MG63 (cell line): ENCODE results near the gene F7. TPM values are rescaled to one million over a fixed set of nuclear protein-coding genes. Genes with fewer than 3 reads are reported as not detected.
"Not testable (repeated sequence)": the region's sequence is repeated elsewhere in the genome, so short reads cannot be mapped to it uniquely, and the experiment has no call there.

Source experiments
- DNase-seq: peaks from one replicate; pipeline ENCODE4 v3.0.0-alpha.2; 2020
- H3K27me3 ChIP-seq: fragments of 250-450 bp; sonication (Bioruptor Pico); 2 replicates; pipeline ENCODE4 v1.5.1; 2020; ENCODE audit warnings: mild to moderate bottlenecking, moderate library complexity
- H3K36me3 ChIP-seq: fragments of 250-450 bp; sonication (Bioruptor Pico); 2 replicates; pipeline ENCODE4 v1.5.1; 2020; ENCODE audit warnings: mild to moderate bottlenecking, moderate library complexity
- H3K4me3 ChIP-seq: fragments of 250-450 bp; sonication (Bioruptor Pico); 2 replicates; pipeline ENCODE4 v1.5.1; 2020; ENCODE audit warnings: mild to moderate bottlenecking, moderate library complexity
- H3K9me3 ChIP-seq: fragments of 250-450 bp; sonication (Bioruptor Pico); 2 replicates; pipeline ENCODE4 v1.5.1; 2020; ENCODE audit warnings: mild to moderate bottlenecking, moderate library complexity
- total RNA-seq: library from RNA; depleted of rRNA; stranded (reverse); fragments of >200 nt; shearing (Covaris generic); gene quantifications from 2 replicates; pipeline ENCODE4 v1.2.3, GENCODE V29; 2014; ENCODE audit warnings: low replicate concordance; rRNA removed

The F7 gene
- total RNA-seq, 1 experiment from 2014 or later = not detected

DNA sequence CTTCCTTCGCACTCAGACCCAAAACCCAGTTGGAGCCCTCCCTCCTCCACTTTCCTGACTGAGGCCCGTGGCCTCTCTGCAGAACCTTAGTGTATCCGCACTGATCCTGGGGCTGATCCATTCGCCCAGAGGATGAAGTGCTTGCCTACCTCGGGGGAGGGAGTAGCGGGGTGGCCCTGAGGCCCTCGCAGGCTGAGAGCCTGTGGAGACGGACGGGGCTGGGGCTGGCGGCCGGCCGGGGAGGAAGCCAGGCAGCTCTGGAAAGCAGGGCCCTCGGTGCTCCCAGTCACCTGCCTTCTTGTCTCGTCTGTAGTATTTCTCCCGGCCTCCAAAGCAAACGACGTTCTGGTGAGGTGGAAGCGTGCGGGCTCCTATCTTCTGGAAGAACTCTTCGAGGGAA is 54.1 kb downstream of the F7 start:
- peaks cover 9% of the 10 kb centered on the region for H3K27me3 ChIP-seq
- no peak overlapping the region for H3K4me3 ChIP-seq
- no peaks in the 10 kb centered on the region for H3K36me3 ChIP-seq
- DNase-seq = no peak
- H3K9me3 ChIP-seq = no peaks in the 10 kb centered on the region

- no peak overlapping the region for H3K4me3 ChIP-seq
- H3K36me3 ChIP-seq = no peaks in the 10 kb centered on the region
- H3K9me3 ChIP-seq = no peaks in the 10 kb centered on the region
- no peak for DNase-seq
- peaks cover 9% of the 10 kb centered on the region for H3K27me3 ChIP-seq
Measured at GRCh38 chr13:113160983-113161382, 55.4 kb downstream of the F7 start.

- Histone ChIP-seq H3K4me3 (no peak overlapping the region), H3K27me3 (peaks cover 9% of the 10 kb centered on the region), H3K9me3 (no peaks in the 10 kb centered on the region), H3K36me3 (no peaks in the 10 kb centered on the region; the same call in 1 of the 2 replicates)
- no peak for DNase-seq
Measured at GRCh38 chr13:113161433-113161832, 55.8 kb downstream of the F7 start.

GRCh38 chr13:113161975-113162374 is 56.4 kb downstream of the F7 start:
- H3K27me3 ChIP-seq, H3K9me3 ChIP-seq, H3K4me3 ChIP-seq, DNase-seq, H3K36me3 ChIP-seq: not testable (repeated sequence)

DNA sequence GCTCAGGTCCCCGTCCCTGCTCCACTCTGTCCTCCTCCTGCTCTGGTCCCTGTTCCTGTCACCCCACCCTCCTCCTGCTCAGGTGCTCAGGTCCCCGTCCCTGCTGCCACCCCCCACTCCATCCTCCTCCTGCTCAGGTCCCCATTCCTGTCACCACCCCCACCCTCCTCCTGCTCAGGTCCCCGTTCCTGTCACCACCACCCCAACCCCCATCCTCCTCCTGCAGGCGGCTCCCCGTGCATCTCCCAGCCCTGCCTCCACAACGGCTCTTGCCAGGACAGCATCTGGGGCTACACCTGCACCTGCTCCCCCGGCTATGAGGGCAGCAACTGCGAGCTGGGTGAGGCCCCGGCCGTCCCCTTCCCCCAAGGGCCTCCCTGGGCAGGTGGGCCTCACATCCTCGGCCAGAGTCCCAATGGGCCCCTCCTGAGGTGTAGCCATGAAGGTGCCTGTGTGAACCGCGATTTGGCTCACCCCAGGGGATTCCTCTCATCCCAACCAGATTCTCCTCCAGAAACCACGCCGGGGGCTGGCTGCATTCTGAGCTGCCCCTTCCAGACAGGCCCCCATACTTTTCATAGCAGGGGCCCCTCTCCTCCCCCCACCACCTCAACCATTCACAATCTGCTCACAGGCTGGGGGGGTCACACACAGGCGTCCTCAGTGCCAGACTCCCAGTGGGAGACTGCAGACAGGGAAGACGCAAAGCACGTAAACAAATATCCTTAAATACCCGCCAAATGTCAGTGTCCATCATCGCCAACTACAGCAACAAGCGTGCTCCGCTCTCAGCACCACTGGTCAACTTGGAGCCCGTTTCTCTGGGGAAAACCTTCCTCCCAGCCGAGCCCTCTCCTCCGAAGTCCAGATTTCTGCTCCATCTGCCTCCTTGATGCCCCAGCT is 57.4 kb downstream of the F7 start:
- peaks cover 11% of the 10 kb centered on the region; the same call in 1 of the 2 replicates for H3K36me3 ChIP-seq
- H3K4me3 ChIP-seq = no peak overlapping the region
- H3K9me3 ChIP-seq = no peaks in the 10 kb centered on the region
- DNase-seq = no peak
- H3K27me3 ChIP-seq = peaks cover 9% of the 10 kb centered on the region

GRCh38 chr13:113164492-113164891 is 58.9 kb downstream of the F7 start:
- Histone ChIP-seq H3K4me3 (no peak overlapping the region), H3K36me3 (peaks cover 23% of the 10 kb centered on the region), H3K27me3 (peaks cover 9% of the 10 kb centered on the region), H3K9me3 (no peaks in the 10 kb centered on the region)
- DNase-seq = no peak

- no peak overlapping the region for H3K4me3 ChIP-seq
- DNase-seq = no peak
Measured at GRCh38 chr13:113166266-113166665, 60.7 kb downstream of the F7 start.

DNA sequence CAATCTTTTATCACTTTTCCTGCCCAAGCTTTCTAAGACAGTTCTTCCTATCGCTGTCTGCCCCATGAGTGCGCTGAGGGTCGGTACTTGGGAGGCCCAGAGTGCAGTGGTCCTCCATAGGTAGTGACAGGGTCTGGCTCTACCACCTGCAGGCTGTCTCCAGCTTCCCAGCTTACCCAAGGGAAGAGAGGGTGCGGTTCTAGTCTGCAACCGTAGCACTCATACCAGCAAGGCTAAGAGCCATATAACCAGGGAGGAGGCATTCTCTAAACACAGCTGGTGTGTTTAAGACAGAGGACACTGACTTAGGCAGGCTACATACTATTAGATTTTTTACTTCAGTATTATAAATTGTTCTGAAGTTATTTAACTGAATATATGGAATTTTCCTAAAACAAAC is 61.1 kb downstream of the F7 start:
- Histone ChIP-seq H3K36me3 (peaks cover 41% of the 10 kb centered on the region), H3K4me3 (no peak overlapping the region)
- DNase-seq = no peak

More at GRCh38 chr13:113166266-113166665, 60.7 kb downstream of the F7 start:
- no peaks in the 10 kb centered on the region for H3K9me3 ChIP-seq
- peaks cover 9% of the 10 kb centered on the region for H3K27me3 ChIP-seq
- peaks cover 37% of the 10 kb centered on the region for H3K36me3 ChIP-seq

GRCh38 chr13:113167155-113167554 is 61.6 kb downstream of the F7 start:
- Histone ChIP-seq H3K4me3 (no peak overlapping the region), H3K27me3 (peaks cover 9% of the 10 kb centered on the region), H3K9me3 (no peaks in the 10 kb centered on the region), H3K36me3 (peaks cover 46% of the 10 kb centered on the region)
- no peak for DNase-seq

More for the DNA sequence above, 61.1 kb downstream of the F7 start:
- H3K27me3 ChIP-seq = peaks cover 9% of the 10 kb centered on the region
- no peaks in the 10 kb centered on the region for H3K9me3 ChIP-seq

GRCh38 chr13:113167575-113167974 is 62.0 kb downstream of the F7 start:
- H3K4me3 ChIP-seq = no peak overlapping the region

GRCh38 chr13:113168211-113168610 is 62.6 kb downstream of the F7 start:
- Histone ChIP-seq H3K27me3 (peaks cover 4% of the 10 kb centered on the region), H3K36me3 (peaks cover 53% of the 10 kb centered on the region), H3K9me3 (no peaks in the 10 kb centered on the region), H3K4me3 (no peak overlapping the region)
- DNase-seq = no peak

More at GRCh38 chr13:113167575-113167974, 62.0 kb downstream of the F7 start:
- H3K36me3 ChIP-seq = peaks cover 49% of the 10 kb centered on the region
- DNase-seq = no peak
- no peaks in the 10 kb centered on the region for H3K9me3 ChIP-seq
- peaks cover 9% of the 10 kb centered on the region for H3K27me3 ChIP-seq

DNA sequence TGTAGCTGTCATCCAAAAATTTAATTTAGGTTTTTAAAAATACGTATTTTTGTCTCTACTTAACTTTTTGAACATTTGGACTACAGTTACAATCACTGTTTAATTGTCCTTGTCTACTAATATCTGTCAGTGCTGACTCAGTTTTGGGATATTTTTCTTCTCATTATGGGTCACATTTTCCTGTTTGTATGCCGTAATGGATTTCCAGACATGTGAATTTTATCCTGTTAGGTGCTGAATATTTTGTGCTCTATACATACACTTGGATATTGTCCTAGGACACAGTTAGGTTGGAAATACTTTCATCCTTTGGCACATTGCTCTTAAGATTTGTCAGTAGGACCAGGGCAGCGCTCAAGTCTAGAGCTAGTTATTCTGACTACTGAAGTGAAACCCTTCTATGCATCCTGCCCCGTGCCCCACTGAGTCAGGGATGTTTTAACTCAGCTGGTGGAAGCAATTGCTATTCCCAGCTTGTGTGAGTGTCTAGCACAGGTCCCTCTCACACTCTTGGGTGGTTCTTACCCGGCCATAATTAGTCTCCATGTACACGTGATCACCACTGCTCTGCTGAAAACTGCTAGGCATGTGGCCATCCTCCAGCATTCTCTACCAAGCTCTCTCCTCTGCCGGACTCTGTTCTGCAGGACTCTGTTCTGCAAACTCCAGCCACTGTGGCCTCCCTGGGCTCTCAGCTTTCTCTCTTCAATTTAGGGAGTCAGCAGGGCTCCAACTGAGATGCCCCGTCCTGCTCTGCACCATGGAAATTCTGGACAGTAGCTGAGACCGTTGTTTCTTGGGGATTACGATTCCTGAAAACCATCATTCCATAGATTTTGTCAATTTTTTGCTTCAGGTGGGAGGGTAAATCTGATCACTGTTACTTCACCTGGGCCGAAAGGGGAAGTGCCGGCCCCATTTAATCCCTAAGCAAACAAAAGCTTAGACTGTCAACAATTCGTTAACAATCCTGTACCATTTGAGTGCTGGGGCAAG is 64.0 kb downstream of the F7 start:
- DNase-seq = no peak
- peaks cover 60% of the 10 kb centered on the region for H3K36me3 ChIP-seq

More for the DNA sequence above, 64.0 kb downstream of the F7 start:
- no peaks in the 10 kb centered on the region for H3K27me3 ChIP-seq
- no peaks in the 10 kb centered on the region for H3K9me3 ChIP-seq
- H3K4me3 ChIP-seq = no peak overlapping the region

Other genes with a start within 250 kb of the F7 start
- 5.8 TPM in 1 of 2 replicates, not detected in the other for gene MCF2L, start 136.6 kb upstream of the F7 start, total RNA-seq
- gene F10, start 17.0 kb downstream of the F7 start, total RNA-seq = not detected in 2 replicates
- not detected in 2 replicates for gene PROZ, start 52.9 kb downstream of the F7 start, total RNA-seq
- 74.5 and 106 TPM in 2 replicates for gene PCID2, start 102.9 kb downstream of the F7 start, total RNA-seq
- 157 and 2,206 TPM in 2 replicates for gene CUL4A, start 103.8 kb downstream of the F7 start, total RNA-seq
- 194 and 225 TPM in 2 replicates for gene LAMP1, start 191.4 kb downstream of the F7 start, total RNA-seq